T-helper 2 cell (primary cell): ENCODE results near the gene ARHGEF25.
"Not testable (repeated sequence)": the region's sequence is repeated elsewhere in the genome, so short reads cannot be mapped to it uniquely, and the experiment has no call there.

Source experiments
- DNase-seq, 5 experiments: peaks; one replicate each; pipeline versions ENCODE4 v3.0.0 to v3.0.0-alpha.2; 2012 to 2022

ARHGEF25 gene

GRCh38 chr12:57609781-57610553 is 1.3 kb upstream of the ARHGEF25 start:
- no peak for DNase-seq

- DNase-seq, result no peak
Observed at GRCh38 chr12:57610554-57611107, 604 bp upstream of the ARHGEF25 start.

GRCh38 chr12:57611827-57612710 is 834 bp downstream of the ARHGEF25 start:
- DNase-seq, result no peak

GRCh38 chr12:57612711-57613426 is 1.6 kb downstream of the ARHGEF25 start:
- no peak for DNase-seq

GRCh38 chr12:57613427-57614109 is 2.3 kb downstream of the ARHGEF25 start:
- no peak for DNase-seq

- peak in 1 of 5 experiments; percentile 30 for DNase-seq
Observed at GRCh38 chr12:57614178-57614947, 3.1 kb downstream of the ARHGEF25 start.

- no peak for DNase-seq
Observed at GRCh38 chr12:57614948-57615500, 3.8 kb downstream of the ARHGEF25 start.

- DNase-seq, result no peak
Observed at GRCh38 chr12:57615637-57616036, 4.4 kb downstream of the ARHGEF25 start.

- DNase-seq, result no peak
Observed at GRCh38 chr12:57616383-57617101, 5.3 kb downstream of the ARHGEF25 start.

GRCh38 chr12:57617942-57618341 is 6.7 kb downstream of the ARHGEF25 start:
- no peak for DNase-seq

GRCh38 chr12:57618431-57618830 is 7.2 kb downstream of the ARHGEF25 start:
- not testable (repeated sequence) for DNase-seq

- no peak for DNase-seq
Observed at GRCh38 chr12:57618966-57619433, 7.8 kb downstream of the ARHGEF25 start.

- peak in 1 of 5 experiments; percentile 28 for DNase-seq
Observed at GRCh38 chr12:57619434-57620244, 8.4 kb downstream of the ARHGEF25 start.

- DNase-seq, result no peak
Observed at GRCh38 chr12:57620245-57620935, 9.2 kb downstream of the ARHGEF25 start.

- no peak for DNase-seq
Observed at GRCh38 chr12:57620936-57621496, 9.8 kb downstream of the ARHGEF25 start.

- DNase-seq, result peak in 4 of 5 experiments; percentile 33 to 46 (median 41)
Observed at GRCh38 chr12:57621497-57622292, 10.5 kb downstream of the ARHGEF25 start.
